ENCODE measurements around the gene FMO5. TPM values are rescaled to one million over a fixed set of nuclear protein-coding genes. Genes with fewer than 3 reads are reported as not detected.

The FMO5 gene
- total RNA-seq, 2 experiments from 2014 or later = 1.7 to 3.9 TPM

DNA sequence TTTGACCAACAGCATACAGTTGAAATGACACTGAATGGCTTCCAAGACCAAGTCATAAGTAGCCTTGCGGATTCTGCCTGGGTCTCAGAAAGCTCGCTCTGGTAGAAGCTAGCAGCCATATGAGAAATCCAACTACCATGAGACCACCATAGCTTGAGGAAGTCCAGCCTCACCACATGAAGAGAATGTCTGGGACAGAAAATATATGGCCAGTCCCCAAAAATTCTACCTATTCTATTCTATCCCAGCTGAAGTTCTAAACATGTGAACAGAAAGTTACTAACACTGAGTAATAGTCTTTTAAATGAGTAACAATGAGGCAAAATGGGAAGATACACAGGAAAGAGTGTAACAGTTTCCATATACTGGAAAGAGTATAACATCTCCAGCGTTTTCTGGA is 9.0 kb downstream of the FMO5 start:
- H3K27ac ChIP-seq (ENCODE audit: low read depth, low read length, poor library complexity, severe bottlenecking) = no peak overlapping the region
- H3K79me2 ChIP-seq (ENCODE audit: insufficient read depth, low read depth, low read length) = no peaks in the 10 kb centered on the region
- no peak overlapping the region for H2AFZ ChIP-seq (ENCODE audit: low read length)
- no peaks in the 10 kb centered on the region for H3K36me3 ChIP-seq (ENCODE audit: insufficient read depth, low read length)
- H4K20me1 ChIP-seq (ENCODE audit: insufficient read depth, low read length) = no peaks in the 10 kb centered on the region
- H3K4me2 ChIP-seq (ENCODE audit: low read length) = no peak overlapping the region
- no peaks in the 10 kb centered on the region for H3K9me2 ChIP-seq (ENCODE audit: insufficient read depth, low read length)
- no peak for DNase-seq (ENCODE audit: low spot score)
- TF ChIP-seq CTCF (conservative IDR thresholded peaks at IDR 0.05; ENCODE audit: low read length) = no peak
- TF ChIP-seq EZH2phosphoT487 (IDR thresholded peaks at IDR 0.05; ENCODE audit: borderline replicate concordance, low read depth, low read length) = no peak
- no TSS peak for BruUV-seq (replicated peaks)
- POLR2A ChIA-PET = no interaction called here
- no peaks in the 10 kb centered on the region for H3K9me3 ChIP-seq (ENCODE audit: low read length)
- CTCF ChIA-PET (ENCODE audit: unreplicated experiment) = no interaction called here
- intact Hi-C loops (cut with micrococcal nuclease; ENCODE audit: unreplicated experiment) = no loop called here
- no peak overlapping the region for H3K4me3 ChIP-seq (ENCODE audit: low read depth, low read length, poor library complexity, severe bottlenecking)
- H3K4me1 ChIP-seq (ENCODE audit: insufficient read depth, low read length, poor library complexity, severe bottlenecking) = no peaks in the 10 kb centered on the region

GRCh38 chr1:147215540-147215916 is 9.6 kb downstream of the FMO5 start:
- H4K20me1 ChIP-seq (ENCODE audit: insufficient read depth, low read length) = no peaks in the 10 kb centered on the region
- no peaks in the 10 kb centered on the region for H3K9me3 ChIP-seq (ENCODE audit: low read length)
- no peaks in the 10 kb centered on the region for H3K9me2 ChIP-seq (ENCODE audit: insufficient read depth, low read length)
- ChIA-PET CTCF (ENCODE audit: unreplicated experiment) (no interaction called here), POLR2A (no interaction called here)
- H3K79me2 ChIP-seq (ENCODE audit: insufficient read depth, low read depth, low read length) = no peaks in the 10 kb centered on the region
- no peak for TF ChIP-seq EZH2phosphoT487 (IDR thresholded peaks at IDR 0.05; ENCODE audit: borderline replicate concordance, low read depth, low read length)
- no peak for TF ChIP-seq CTCF (conservative IDR thresholded peaks at IDR 0.05; ENCODE audit: low read length)
- H3K4me2 ChIP-seq (ENCODE audit: low read length) = no peak overlapping the region
- H2AFZ ChIP-seq (ENCODE audit: low read length) = no peak overlapping the region
- no peak overlapping the region for H3K4me3 ChIP-seq (ENCODE audit: low read depth, low read length, poor library complexity, severe bottlenecking)
- intact Hi-C loops (cut with micrococcal nuclease; ENCODE audit: unreplicated experiment) = no loop called here
- DNase-seq (ENCODE audit: low spot score) = no peak
- no peaks in the 10 kb centered on the region for H3K4me1 ChIP-seq (ENCODE audit: insufficient read depth, low read length, poor library complexity, severe bottlenecking)
- H3K27ac ChIP-seq (ENCODE audit: low read depth, low read length, poor library complexity, severe bottlenecking) = no peak overlapping the region
- BruUV-seq (replicated peaks) = no TSS peak
- no peaks in the 10 kb centered on the region for H3K36me3 ChIP-seq (ENCODE audit: insufficient read depth, low read length)

DNA sequence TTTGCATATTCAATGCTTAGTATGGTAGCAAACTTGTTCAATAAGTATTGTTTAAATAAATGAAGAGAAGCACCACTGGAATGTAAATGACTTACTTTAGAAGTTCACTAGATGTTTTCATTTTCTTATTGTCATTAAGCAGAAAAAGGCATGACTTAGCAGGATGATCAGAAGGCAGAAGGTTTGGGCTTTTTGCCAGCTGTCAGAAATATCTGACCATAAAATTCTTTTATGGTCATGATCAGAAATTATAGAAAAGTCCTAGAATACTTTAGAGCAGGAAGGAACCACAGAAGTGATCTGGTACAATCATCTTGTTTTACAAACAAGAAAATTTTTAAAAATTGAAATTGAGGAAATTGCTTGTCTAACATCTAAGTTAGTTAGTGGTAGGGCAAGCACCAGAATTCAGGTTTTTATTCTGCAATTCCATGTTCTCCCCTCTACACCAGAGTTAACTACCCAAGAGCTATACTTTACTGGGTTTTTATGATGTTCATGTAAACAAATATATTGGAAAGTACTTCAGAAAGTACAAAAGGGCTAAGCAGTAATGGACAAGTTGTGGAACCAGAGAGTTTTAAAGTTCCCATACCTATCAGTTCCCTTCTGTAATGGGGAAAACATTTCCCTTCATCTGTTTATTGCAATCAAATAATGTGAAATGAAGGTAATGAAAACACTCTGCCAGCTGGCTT is 10.1 kb downstream of the FMO5 start:
- Histone ChIP-seq H3K4me1 (ENCODE audit: insufficient read depth, low read length, poor library complexity, severe bottlenecking) (no peaks in the 10 kb centered on the region), H4K20me1 (ENCODE audit: insufficient read depth, low read length) (no peaks in the 10 kb centered on the region), H2AFZ (ENCODE audit: low read length) (no peak overlapping the region), H3K4me2 (ENCODE audit: low read length) (no peak overlapping the region), H3K9me3 (ENCODE audit: low read length) (no peaks in the 10 kb centered on the region), H3K36me3 (ENCODE audit: insufficient read depth, low read length) (no peaks in the 10 kb centered on the region), H3K27ac (ENCODE audit: low read depth, low read length, poor library complexity, severe bottlenecking) (no peak overlapping the region), H3K4me3 (ENCODE audit: low read depth, low read length, poor library complexity, severe bottlenecking) (no peak overlapping the region), H3K9me2 (ENCODE audit: insufficient read depth, low read length) (no peaks in the 10 kb centered on the region), H3K79me2 (ENCODE audit: insufficient read depth, low read depth, low read length) (no peaks in the 10 kb centered on the region)
- POLR2A ChIA-PET = no interaction called here
- no TSS peak for BruUV-seq (replicated peaks)
- CTCF ChIA-PET (ENCODE audit: unreplicated experiment) = no interaction called here
- no peak for DNase-seq (ENCODE audit: low spot score)
- intact Hi-C loops (cut with micrococcal nuclease; ENCODE audit: unreplicated experiment) = no loop called here
- TF ChIP-seq EZH2phosphoT487 (IDR thresholded peaks at IDR 0.05; ENCODE audit: borderline replicate concordance, low read depth, low read length) = no peak
